ENCODE data around the gene KSR2.

GRCh38 chr12:117732761-117733548 lies 235.8 kb downstream of the KSR2 start:
- no peak for TF ChIP-seq ZNF274 (IDR thresholded peaks at IDR 0.05; ENCODE audit: low read depth, low read length)
- no peak for TF ChIP-seq YY1 (IDR thresholded peaks at IDR 0.05; ENCODE audit: insufficient read depth, insufficient read length)
- no peak for TF ChIP-seq SUZ12 (IDR thresholded peaks at IDR 0.05; ENCODE audit: extremely low read depth, insufficient read depth, insufficient read length)
